NAMALWA (cell line): ENCODE data around the gene SP3.

Experiments used
- DNase-seq: peaks from one replicate; pipeline ENCODE4 v3.0.0-alpha.2; 2015; ENCODE audit warnings: low spot score

Gene SP3

DNA sequence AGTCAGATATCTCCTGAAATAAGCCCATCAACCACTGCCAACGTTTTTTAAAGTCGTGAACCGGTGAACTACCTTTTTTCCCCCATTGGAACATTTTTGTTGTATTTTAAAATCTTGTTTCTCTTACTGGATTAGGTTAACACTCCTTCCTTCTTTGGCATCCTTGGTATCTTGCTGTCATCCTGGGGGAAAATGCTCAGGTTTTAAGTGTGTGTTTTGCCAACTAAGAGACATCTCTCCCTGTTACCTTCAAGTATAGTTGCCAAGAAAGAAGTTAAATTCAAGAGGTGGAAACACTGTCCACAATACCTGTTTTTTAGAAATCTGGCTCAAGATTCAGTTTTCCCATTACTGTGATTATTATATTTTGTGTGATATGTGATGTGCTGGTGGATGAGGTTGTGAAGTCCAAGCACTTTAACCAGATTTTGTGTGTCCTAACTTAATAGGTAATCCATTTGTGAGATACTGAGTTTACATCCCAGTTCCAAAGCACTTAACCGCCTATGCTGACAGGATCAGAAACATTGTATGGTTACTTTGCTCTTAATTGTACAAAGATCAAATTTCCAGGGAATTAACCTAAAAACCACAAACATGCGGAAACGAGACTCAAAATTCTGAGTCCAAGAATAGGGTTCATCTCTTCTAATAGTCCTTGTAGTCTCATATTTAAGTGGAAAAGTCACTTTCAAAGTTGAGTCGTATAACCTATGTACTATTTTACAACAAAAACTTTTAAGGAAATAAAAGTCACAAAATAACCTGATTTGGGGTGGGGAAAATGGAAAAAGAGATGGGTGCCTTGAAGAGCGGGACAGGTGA, 1.3 kb upstream of the SP3 start:
- no peak for DNase-seq

DNA sequence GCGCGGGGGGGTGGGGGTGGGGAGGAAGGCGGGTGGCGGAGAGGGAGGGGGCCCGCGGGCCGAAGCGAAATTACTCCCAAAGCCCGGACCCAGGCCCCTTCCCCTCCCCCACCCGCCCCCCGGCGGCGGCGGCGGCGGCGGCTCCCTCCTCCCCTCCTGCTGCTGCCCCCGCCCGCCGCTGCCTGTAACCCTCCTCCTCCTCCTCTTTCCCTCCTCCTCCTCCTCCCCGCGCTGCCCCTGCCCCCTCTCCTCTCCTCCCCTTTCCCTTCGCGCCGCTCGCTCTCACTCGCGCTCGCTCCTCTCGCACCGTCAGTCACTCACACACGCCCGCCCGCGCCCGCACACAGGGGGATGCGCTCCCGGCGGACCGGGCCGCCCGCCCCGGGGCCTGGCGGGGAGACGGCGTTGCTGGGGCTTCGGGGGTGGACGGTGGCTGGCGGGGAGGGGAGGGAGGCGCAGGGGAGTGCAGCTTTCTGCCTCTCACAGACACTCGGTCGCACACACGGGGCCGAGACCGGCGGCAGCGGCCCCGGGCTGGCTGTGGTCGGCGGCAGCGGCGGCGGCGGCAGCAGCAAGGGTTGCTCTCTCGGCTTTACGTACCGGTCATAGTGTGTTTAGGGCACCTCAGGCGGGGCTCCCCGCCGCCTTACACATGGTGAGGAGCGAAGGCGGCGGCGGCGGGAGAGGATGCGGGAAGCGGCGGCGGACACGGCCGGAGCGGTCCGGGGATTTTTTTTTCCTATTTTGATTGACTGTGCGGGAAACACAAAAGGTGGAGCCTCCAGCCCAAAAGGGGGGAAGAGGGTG, 405 bp downstream of the SP3 start:
- peak; percentile 83 for DNase-seq

DNA sequence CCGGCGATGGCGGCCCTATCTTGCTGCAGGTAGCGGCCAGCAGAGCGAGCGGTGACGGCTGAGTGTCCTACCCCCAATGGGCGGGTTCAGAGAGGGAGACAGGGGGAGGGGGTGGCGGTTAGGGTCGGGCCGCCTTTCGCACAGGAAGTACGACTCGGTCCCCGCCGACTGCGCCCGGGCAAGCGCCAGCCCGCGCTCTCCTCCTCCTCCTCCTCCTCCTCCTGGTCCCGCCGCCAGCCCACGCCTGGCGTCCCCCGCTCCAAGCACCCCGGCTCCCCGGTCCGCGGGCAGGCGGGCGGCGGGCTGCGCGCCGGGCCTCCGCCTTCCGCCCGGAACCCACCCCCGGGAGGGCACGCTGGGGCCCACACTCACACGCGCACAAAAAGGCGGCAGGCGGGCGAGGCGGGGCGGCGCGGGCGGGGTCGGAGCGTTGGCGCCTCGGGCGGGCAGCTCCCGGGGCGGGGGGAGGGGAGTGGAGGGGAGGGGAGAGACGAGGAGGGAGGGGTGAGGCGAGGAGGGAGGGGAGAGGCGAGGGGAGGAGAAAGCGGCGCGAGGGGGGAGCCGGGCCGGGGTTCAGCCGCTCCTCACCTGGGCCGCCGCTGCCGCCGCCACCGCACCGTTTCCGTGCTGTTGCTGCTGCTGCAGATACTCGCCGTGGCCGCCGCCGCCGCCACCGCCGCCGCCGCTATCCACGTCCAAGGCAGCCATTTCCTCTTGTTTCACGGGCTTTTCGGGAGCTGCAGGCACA, 1.2 kb downstream of the SP3 start:
- DNase-seq, result peak; percentile 88

DNA sequence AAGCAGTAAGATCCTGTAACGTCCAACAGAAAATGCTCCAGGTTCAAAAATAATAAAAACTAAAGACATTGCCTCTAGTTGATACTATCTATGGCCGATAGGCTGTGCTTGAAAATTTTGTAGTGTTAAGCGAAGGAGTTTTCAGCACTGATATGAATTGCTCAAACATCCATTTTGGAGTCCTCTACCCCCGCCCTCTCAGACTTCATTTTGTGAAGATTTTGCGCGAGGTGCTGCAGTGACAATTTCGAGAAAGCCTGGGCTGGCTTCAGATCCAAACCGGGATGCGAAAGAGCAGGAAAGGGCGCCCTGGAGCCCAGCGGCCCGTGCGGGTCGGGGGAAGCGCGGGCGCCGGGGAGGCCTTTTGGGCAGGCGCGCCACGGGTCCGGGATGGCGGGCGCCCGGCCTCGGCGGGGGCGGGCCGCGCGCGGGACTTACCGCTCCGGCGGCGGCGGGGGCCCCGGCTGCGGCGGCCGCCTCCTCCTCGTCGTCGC, 1.8 kb downstream of the SP3 start:
- DNase-seq, result peak; percentile 91

DNA sequence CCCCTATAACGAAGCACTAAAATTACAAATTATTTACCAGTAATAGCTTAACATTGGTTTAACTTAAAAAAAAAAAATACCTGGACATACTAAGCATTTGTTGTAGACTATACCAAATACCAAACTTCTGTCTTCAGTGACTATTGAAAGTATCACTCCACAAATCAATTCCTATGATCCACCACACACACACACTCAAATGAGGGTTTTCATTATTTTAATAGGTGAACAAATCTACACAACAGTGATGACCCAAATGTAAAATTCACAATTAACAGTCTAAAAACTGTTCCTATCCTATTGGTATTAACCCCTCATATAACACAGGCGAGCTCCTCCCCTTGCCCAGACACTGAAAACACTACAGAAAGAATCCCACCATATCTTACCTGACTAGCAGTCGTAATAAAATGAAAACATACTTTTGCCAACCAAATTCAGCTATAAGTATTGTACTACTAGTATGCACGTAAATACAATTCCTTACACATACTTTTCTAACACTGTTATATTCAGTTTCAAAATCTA, 2.5 kb downstream of the SP3 start:
- DNase-seq, result peak; percentile 46

DNA sequence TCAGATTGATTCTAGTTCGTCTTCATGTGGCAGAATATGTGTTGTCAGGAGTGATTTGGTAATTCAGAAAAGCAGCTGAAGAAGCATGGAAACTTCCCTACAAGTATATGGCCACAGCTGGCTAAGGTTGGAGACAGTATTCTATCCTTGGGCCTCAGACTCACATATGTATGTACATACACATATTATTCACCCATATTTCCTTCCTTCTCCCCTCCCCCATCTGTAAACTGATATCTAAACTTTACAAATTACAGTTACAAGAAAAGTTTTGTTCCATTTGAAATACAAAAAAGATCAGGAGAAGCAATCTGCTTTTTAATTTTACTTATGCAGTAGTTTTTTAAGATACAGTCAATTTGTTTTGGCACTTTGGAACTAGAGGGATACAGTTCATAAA, 3.1 kb downstream of the SP3 start:
- DNase-seq, result peak; percentile 34

DNA sequence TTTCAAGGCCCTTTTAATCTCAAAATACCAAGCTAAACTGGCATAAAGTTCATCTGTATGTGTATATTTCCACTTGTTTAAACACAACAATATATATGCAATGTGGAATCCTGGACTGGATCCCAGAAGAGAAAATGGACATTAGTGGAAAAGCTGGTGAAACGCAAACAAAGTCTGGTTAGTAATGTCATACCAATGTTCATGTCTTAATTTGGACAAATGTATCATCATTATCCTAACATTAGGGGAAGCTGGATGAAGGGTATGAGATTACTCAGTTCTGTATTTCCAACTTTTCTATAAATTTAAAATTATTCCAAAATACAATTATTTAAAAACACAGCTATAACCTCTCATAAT, 3.8 kb downstream of the SP3 start:
- no peak for DNase-seq

DNA sequence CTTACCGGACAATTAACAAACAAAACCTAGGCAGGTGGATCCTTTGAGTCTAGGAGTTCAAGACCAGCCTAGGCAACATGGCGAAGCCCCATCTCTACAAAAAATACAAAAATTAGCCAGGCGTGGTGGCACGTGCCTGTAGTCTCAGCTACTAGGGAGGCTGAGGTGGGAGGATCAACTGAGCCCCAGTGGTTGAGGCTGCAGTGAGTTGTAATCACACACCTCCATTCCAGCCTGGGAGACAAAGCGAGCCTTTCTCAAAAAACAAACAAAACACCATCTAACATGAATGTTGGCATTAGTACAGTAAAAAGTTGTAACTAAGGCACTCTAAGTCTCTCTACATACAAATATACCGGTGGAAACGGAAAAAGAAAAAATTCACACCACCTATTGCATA, 5.3 kb downstream of the SP3 start:
- DNase-seq, result no peak

DNA sequence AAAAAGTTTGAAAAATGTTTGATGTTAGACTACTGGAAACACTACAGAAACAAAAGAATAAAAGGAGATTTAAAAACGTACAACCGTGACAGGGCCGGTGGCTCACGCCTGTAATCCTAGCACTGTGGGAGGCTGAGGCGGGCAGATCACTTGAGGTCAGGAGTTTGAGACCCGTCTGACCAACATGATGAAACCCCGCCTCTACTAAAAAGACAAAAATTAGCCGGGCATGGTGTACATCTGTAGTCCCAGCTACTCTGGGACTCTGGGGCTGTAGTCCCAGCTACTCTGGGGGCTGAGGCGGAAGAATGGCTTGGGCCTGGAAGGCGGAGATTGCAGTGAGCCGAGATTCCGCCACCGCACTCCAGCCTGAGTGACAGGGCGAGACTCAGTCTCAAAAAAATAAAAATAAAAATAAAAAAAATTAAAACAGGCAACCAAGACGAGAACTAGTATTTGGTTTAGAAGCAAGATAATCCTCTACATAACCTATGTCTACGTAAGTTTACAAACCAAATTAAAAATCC, 5.8 kb downstream of the SP3 start:
- no peak for DNase-seq

DNA sequence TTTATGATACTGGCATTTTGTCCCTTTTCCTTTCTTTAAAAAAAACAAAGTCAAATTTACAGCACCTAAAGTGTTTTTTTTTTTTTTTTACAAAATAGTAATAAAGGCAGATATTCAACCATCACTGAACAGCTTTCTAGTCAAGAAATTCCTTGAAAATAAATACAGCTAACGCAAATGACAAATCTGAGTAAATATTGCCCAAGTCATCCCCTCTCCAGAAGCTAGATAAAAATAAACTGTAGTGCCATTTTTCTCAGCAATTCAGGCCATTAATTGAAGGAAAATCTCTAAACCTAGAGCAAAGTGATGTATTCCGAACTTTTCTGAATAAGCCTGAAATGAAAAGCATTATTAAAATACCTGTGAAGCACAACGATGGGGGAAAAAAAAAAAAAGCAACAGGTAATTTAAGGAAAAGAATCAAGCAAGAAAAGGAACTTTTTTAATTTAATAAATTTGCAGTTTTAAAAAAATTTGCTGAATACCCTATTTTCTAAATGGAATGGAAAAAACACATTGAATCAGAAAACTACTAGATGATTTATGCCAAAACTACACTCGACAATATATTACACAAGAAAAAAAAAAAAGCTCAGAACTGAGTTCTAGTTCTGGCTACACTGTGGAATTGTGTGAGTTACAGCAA, 6.9 kb downstream of the SP3 start:
- DNase-seq, result no peak

DNA sequence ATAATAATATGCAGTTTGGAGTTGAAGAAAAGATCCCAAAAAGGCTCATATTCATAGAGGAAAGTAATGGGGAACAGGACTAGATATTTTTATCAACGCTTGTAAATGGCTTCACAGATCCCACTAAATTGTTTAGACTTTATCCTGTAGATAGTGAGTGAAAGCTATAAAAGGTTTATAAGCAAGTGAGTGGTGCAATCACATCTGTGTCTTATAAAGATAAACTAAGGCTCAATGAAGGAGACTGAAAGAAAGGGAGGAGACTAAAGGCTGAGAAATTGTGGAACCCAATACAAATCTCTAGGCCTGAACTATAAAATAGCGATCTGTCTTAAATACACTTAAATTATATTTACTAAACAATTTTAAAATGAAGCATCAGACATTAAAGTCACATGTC, 7.7 kb downstream of the SP3 start:
- no peak for DNase-seq

DNA sequence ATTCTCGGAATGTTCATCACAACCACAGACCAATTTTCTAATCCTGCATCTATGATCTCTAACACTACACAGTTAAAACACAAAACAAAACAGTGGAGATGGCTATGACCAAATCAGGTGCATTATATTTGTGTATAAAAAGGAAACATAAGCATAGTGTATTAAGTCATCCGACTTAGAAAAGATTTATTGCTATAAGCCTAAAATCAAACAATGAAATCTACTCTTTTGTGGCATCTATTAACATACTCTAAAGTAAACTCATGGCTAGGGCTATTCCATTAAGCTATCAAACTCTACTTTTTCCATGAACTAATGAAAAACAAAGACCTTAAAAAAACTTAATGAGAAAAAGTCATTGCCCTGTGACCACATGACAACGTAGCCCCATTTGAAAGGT, 8.7 kb downstream of the SP3 start:
- DNase-seq, result no peak

DNA sequence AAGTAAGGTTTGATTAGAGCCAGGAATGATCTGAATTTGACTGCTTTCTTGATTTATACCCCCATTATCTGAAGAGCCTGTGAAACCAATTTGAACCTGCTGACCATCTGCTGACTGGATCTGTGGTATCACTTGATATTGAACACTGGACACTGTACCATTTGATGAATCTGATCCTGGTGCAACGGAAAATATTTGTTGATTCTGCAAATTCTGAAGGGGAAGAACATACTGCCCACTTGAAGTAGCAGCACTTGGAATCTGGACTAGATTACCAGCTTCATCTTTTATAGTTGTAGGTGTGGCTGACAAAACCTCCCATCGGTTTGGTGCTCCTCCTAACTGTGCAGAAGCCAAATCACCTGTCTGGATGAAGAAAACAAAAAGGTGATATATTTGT, 9.3 kb downstream of the SP3 start:
- DNase-seq, result no peak

DNA sequence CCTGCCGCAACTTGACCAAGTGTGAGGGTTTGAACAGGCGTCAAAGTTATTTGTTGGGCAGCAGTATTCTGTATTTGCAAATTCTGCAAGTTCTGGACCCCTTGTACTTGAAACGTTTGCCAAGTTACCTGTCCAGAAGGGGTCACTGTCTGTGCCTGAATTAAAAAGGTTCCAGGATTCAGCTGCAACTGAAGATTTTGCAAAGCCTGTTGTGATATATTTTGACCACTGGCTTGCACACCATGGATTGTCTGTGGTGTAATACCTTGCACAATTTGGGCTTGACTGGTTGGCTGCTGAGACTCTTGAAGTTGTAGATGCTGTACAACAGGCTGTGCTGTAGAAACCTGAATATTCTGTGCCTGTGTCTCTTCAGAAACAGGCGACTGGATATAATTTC, 10.2 kb downstream of the SP3 start:
- DNase-seq, result no peak

DNA sequence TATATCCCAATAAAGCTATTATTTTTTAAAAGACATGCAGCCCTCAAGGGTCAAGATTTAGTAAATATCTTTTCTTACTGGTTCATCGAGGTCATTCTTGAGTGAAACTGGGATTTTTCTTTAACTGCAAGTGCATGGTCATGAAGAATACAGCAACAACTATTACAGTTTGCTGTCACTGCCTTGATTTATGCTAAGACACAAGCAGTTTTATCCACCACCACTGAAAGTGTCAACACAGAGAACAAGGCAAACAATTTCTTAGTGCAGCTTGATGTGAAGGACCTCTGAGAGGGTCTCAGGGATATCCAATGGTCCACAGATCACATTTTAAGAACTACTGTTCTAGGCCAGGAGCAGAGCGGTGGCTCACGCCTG, 12.1 kb downstream of the SP3 start:
- DNase-seq, result no peak

DNA sequence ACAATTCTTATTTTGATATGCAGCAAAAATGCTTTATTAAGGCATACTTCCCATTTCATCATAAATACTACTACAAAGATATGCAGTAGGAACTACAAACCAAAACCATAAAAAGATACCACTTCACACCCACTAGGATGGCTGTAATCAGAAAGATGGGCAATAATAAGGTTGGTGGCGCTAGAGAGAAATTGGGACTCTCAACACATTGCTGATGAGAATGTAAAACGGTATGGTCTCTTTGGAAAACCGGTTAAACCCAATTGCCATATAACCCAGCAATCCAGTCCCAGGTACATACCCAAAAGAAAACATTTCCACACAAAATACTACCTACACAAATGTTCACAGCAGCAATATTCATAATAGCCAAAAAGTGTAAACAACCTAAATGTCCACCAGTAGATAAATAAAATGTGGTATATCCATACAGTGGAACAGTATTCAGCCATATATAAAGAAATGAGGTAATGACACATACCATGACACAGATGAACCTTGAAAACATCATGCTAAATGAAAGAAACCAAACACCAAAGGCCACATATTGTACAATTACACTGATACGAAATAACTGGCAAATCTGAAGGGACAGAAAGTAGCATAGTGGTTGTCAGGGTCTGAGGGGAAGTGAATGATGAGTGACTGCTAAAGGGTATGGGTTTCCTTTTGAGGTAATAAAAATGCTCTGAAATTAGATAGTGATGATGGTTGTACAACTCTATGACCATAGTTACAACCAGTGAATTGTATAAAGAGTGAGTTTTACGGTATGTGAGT, 12.7 kb downstream of the SP3 start:
- no peak for DNase-seq

DNA sequence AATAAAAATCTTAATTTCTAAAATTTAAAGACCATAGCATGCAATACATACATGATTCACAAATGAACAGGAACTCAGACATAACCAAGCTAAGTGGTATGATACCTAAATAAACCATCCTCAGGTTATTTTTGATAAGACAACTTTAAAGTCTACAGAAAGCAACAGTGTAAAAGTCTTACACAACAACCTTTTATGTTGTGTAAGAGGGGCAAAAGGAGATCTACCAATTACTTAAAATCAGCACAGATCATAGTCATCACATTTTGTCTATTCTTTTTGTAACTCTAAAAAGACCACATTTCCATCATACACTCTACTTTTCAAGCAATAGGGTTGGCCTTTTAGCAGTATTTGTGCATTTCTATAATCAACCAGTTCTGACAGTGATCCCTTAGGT, 16.3 kb downstream of the SP3 start:
- DNase-seq, result no peak

DNA sequence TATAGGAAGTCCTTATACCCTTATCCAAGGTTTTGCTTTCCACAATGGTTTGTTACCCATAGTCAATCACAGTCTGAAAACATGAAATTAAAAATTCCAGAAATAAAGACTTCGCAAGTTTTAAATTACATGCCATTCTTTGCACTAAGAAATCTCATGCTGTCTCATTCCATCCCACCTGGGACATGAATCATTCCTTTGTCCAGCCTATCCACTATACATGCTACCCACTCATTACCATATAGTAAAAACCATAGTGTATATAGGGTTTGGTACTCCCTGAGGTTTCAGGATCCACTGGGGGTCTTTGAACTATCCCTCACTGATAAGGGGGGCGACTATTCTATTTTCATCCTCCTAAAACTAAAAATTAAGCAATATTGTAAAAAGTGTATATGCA, 17.0 kb downstream of the SP3 start:
- no peak for DNase-seq

DNA sequence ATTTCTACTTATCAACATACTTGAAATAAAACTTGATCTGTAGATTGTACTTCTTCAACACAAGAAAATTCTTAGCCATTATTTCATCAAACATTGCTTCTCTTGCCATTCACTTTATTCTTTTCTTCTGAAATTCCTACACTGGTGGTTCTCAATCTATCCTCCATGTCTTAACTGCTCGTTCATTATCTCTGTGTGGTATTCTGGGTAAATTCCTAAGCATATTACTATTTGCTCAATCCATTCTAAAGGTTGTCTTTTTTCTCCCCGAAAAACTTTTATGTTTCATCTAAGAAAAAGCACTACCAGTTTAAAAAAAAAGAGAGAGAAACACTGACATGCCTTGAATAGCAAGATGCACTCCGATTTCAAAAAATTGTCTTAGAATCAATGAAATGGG, 18.0 kb downstream of the SP3 start:
- no peak for DNase-seq

DNA sequence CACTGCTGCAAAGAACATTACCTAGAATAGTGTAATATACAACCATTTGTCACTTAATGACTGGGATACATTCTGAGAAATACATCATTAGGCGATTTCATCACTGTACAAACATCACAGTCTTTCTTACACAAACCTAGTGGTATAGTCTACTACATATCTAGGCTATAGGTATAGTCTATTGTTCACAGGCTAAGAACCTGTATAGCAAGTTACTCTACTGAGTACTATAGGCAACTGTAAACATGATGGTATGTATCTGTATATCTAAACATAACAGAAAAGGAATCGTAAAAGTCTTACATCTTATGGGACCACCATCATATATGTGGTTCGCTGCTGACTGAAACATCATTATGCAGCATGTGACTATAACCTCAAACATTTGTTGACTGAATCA, 21.4 kb downstream of the SP3 start:
- no peak for DNase-seq
